ENCODE results near the gene GPATCH8.
A peak's percentile ranks its signal among the peaks of the same experiment; 100 is the strongest.

Gene GPATCH8

DNA sequence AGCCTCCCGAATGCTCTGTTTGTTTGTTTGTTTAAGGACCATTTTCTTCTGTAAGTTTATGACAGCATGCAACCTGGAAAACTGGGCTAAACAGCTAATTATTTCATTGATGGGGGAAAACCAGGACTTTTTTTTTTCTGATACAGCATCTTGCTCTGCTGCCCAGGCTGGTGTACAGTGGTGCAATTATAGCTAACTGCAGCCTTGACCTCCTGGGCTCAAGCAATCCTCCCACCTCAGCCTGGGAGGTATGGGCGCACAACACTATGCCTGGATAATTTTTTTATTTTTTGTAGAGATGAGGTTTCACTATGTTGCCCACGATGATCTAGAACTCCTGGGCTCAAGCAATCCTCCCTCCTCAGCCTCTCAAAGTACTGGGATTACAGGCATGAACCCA lies 37.3 kb downstream of the GPATCH8 start:
- no peak for DNase-seq (ENCODE audit: extremely low spot score, insufficient read length, low read depth)
- no peak for FAIRE-seq

DNA sequence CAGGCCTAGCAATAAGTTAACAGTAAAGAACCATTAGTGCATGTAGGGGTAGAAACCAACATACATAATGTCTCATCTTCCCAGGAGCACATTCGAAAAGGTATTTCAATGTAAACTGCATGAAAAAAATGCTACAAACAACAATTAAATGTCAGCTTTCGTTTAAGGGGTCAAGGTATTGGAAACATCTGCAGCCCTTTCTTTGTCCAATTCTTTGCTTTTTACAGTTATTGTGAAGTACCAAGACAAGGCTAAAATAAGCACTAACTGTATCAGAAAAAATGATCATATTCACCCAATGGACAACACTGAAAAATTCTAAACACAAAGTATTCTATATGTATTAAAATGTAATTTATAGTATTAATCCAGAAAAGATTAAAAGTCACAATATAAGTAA lies 37.9 kb downstream of the GPATCH8 start:
- DNase-seq (ENCODE audit: extremely low spot score, insufficient read length, low read depth) (no peak), FAIRE-seq (no peak)

DNA sequence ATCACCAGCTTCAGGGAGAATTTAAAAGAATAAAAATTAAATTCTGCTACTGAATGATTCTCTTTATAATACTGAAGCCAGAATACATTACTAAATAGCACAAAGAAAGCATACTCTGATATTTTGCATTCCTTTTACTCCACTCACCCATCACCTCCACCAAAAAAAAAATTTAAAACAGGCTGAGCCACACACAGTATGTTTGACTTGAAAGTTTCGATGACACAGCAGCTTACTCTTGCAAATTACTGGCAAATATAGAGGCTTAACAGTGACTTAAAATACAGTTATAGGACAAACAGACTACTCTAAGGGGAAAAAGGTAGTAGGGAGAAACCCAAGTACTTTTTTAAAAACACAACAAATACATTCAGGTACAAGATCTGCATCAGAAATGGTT lies 39.2 kb downstream of the GPATCH8 start:
- FAIRE-seq (no peak), DNase-seq (ENCODE audit: extremely low spot score, insufficient read length, low read depth) (no peak)

DNA sequence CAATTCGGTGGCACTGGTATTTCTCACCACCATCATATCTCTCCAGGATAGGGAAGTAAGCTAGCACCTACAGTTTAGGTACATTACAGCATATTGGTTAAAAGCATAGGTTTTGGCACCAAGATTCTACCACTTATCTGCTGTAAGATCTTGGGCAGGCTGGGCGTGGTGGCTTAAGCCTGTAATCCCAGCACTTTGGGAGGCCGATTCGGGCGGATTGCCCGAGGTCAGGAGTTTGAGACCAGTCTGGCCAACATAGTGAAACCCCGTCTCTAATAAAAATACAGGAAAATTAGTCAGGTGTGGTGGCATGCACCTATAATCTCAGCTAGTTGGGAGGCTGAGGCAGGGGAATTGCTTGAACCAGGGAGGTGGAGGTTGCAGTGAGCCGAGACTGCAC lies 51.4 kb downstream of the GPATCH8 start:
- no peak for FAIRE-seq

DNA sequence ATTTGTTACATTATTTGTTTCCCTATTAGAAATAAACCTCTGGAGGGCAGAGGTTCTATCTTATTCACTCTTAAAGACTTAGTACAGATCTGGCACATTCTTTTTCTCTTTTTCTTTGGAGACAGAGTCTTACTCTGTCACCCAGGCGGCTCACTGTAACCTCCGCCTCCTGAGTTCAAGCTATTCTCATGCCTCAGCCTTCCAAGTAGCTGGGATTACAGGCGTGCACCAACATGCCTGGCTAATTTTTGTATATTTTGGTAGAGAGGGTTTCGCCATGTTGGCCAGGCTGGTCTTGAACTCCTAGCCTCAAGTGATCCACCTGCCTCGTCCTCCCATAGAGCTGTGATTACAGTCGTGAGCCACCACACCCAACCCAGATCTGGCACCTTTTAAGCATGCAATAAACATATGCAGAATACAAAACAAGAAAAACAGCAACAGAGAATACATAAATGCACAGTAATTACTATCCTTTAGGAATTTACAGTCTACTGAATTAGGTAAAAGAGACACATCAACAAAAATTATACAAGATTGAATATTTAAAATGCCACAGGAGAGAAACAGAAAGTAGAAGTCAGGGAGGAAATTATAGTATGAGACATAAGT lies 52.1 kb downstream of the GPATCH8 start:
- DNase-seq (ENCODE audit: extremely low spot score, insufficient read length, low read depth) (no peak), FAIRE-seq (no peak)

More for the DNA sequence above, 51.4 kb downstream of the GPATCH8 start:
- no peak for DNase-seq (ENCODE audit: extremely low spot score, insufficient read length, low read depth)

DNA sequence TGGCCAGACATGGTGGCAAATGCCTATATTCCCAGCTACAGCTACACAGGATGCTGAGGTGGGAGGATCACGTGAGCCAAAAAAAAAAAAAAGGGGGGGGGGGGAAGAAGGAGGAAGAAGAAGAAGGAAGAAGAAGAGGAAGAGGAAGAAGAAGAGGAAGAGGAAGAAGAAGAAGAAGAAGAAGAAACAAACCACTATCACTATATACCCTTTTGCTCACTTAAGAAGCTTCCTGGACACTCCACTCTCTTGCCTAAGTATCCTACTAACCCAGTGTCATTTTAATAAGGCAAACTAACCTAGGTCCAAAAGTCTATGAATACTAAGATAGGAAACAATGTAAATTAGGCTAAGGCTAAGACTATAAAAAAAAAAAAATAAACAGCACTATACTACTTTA lies 54.8 kb downstream of the GPATCH8 start:
- DNase-seq (ENCODE audit: extremely low spot score, insufficient read length, low read depth): no peak

DNA sequence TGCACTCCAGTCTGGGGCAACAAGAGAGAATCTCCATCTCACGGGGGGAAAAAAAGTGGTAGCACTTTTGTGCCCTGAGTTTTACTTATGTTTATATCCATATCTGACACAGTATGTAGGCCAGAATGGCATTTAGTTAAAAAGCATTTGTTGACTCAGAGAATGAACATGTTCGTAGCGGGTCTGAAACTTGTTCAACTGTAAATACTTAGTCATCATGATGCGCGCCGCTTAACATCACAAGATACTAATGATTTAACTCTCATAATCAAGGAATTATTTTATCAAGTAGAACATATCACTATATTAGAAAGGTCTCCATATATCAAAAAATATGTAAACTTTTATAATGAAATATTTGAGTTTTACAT lies 58.5 kb downstream of the GPATCH8 start:
- no peak for FAIRE-seq
- no peak for DNase-seq (ENCODE audit: extremely low spot score, insufficient read length, low read depth)

More for the DNA sequence above, 54.8 kb downstream of the GPATCH8 start:
- no peak for FAIRE-seq

DNA sequence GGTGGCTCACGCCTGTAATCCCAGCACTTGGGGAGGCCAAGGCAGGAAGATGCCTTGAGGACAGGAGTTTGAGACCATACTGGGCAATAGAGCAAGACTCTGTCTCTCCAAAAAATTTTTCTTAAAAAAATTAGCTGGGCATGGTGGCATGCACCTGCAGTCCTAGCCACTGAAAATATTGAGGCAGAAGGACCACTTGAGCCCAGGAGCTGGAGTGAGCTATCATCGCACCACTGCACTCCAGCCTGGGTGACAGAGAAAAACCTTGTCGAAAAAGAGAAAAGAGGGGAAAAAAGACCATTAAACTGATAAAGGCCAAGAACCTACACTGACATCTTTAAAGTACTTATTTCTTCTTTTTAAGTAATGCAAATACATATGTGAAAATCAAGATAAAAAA lies 60.4 kb downstream of the GPATCH8 start:
- FAIRE-seq: no peak
- no peak for DNase-seq (ENCODE audit: extremely low spot score, insufficient read length, low read depth)

DNA sequence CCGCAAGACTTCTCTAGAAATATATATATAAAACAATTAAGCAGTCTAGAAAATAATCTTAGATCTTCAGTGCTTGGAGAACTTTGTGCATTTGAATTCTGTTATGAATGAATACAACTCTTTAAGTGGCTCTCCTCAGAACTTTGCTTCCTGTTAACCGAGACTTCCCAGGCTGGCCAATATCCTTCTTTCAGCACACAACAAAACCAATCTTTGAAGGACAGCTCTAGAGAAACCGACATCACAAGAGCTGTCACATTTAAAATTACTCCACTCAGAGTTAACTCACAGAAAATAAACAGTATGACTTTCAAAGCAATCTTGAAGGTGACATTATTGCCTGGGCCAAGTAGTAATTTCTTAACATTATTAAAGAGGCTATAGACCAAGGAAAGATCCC lies 64.0 kb downstream of the GPATCH8 start:
- FAIRE-seq (no peak), DNase-seq (ENCODE audit: extremely low spot score, insufficient read length, low read depth) (no peak)

DNA sequence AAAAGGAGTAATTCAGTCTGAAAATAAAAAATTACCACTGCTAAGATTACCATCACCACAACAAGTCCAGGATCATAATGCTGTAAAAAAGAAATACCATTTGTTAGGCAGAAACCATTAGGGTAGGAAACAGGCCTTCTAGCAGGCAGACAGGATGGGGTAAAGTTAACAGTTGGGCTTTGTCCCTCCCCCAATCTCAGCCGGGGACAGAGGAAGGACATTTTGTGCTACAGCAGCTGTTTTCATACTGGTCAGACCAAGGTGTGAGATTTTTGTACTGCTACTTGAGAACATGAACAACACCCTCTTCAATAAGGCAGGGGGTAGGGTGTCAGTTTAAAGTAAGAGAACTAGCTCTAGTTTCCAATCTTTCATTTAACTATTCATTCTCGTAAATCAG lies 64.6 kb downstream of the GPATCH8 start:
- DNase-seq (ENCODE audit: extremely low spot score, insufficient read length, low read depth) (no peak), FAIRE-seq (peak; percentile 77)

DNA sequence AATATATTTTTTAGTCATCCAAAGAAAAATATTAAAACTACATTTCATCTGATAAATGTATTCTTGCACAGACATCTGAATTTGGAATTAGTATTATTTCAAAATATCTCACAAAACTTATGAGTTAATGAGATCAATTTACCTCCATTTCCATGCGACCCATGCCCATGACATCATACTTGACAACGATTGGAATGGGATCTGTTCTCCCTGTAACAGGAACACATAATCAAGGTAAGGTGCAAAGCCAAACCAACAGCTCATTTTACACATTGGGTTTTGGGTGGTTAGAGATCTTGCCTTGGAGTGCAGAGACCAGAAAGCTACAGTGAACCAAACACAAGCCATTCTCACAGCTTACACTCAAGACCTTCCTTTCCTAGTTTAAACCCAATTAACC lies 66.9 kb downstream of the GPATCH8 start:
- FAIRE-seq (no peak), DNase-seq (ENCODE audit: extremely low spot score, insufficient read length, low read depth) (no peak)

DNA sequence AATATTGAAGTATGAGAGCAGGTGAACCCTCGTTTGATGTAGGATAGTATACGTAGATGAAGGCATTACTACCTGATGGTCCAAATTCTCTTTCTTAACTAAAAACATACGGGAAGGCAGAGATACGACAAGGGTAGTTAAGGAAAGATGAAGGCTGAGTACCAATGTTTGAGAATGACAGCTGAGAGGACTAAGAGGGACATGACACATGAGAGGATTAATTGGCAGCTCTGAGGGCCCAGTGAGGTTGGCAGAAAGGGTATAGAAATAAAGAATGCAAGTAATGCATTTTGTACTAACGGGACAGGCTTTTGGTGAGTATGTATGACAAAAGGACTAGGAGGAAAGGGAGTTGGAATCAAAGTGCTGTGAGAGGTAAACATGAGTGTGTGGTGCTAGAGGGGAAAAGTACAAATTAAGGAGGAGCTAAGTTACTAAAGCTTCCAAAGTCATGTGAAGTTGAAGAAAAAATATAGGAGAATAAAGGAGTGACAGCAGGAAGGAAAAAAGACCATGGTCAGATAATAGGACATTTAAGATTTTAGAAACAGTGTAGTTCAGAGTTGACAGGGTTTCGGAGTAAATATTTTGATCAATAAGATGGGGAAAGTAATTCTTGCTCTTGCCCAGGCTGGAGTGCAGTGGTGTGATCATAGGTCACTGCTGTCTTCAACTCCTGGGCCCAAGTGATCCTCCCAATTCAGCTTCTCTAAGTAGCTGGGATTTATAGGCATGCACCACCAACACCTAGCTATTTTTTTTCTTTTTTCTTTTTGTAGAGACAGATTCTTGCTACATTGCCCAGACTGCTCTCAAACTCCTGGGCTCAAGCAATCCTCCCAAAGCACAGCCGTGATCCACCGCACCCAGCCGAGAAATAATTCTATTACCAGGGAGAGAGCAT lies 70.7 kb downstream of the GPATCH8 start:
- DNase-seq (ENCODE audit: extremely low spot score, insufficient read length, low read depth): no peak
- FAIRE-seq: no peak

DNA sequence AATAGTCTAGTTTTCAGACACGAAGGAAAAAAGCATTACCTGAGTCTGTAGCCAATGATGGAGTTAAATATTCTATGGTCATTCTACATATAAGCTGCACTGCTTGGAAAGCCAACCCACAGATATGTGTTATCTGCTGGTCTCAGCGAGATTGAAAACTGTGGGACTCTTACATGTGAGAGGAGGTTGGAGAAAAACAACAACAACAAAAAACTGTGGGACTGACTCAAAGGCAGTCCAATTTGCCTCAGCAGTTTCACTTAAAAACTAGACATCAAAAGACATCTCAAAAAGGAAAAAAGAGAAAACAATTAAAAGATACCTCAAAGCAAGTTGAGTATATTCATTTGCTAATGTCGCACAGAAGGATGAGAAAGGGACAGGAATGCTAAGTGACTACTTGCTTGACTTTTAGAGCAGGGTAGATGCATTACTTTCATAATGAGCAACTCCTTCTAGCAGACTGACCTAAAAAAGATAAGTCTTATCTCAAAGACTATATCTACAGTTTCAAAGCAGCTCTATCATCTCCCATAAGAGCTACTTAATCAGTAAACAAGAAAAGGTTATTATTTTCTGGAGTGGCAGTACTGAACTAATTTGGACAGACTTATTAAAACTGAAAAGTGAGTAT lies 78.3 kb downstream of the GPATCH8 start:
- FAIRE-seq: peak; percentile 46
- DNase-seq (ENCODE audit: extremely low spot score, insufficient read length, low read depth): no peak

DNA sequence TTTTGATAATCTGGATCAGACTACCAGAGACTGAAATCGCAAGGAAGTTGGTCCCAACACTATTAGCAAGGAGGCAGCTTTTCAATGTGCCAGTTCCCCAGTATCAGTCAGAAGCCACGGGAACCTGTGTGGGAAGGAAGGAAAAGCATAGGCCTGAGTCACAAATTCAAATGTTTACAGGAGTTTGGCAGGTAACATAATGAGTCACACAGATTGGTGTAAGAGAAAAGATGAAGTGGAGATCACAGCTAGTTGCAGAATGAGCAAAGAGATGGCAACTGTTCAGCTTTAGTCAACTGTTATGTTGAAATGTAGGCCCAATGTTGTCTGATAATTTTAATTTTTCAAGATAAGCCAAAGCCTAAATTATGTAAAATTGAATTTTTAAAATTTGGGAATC lies 85.7 kb downstream of the GPATCH8 start:
- DNase-seq (ENCODE audit: extremely low spot score, insufficient read length, low read depth): no peak
- peak; percentile 85 for FAIRE-seq

DNA sequence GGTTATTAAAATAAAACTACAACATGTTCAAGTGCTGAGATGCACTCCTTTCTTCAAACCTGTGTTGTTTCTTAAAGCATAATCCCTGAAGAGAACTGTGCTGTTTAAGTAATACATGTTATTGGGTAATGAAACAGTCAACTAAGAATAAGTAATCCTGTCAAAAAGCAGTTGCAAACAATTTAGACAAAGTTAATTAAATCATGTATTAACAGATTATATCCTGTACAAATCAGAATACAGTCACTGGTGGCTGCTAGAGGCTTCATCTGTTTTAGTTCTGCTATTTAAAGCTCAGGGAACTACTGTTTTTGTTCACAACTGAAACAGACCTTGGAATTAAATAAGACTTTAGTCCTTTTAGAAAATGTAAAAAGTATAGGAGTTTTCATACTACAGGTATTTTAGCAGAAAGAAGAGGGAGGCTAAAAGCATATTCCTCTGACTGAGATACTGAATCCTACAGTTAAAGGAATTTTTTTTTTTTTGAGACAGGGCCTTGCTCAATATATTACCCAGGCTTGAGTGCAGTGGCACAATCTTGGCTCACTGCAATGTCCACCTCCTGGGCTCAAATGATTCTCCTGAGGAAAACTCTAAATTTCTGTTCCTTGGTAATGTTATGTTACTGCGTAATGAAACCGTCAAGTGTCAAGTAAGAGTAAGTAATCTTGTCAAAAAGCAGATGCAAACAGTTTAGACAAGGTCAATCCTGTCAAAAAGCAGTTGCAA lies 86.5 kb downstream of the GPATCH8 start:
- DNase-seq (ENCODE audit: extremely low spot score, insufficient read length, low read depth) (no peak), FAIRE-seq (peak; percentile 61)

DNA sequence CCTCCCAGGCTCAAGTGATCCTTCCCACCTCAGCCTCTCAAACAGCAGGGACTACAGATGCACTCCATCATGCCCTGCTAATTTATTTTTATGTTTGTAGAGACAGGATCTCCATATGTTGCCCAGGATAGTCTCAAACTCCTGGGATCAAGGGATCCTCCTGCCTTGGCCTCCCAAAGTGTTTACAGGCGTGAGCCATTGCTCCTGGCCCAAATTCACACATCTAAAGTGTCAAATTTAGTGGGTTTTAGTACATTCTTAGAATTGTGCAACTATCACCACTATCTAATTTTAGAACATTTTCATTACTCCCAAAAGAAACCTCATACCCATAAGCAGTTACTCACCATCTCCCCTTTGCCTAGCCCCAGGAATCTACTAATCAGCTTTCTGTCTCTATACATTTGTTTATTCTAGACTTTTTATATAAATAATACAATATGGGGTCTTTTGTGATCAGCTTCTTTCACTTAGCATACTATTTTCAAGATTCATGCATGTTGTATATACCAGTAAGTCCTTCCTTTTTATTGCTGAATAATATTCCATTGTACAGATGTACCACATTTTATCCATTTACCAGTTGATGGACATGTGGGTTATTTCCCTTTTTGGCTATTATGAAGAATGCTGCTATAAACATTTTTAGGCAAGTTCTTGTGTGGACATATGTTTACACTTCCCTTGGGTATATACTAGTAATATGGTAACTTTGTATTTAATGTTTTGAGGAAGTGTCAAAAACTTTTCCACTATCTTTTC lies 88.6 kb downstream of the GPATCH8 start:
- DNase-seq (ENCODE audit: extremely low spot score, insufficient read length, low read depth) (no peak), FAIRE-seq (no peak)

DNA sequence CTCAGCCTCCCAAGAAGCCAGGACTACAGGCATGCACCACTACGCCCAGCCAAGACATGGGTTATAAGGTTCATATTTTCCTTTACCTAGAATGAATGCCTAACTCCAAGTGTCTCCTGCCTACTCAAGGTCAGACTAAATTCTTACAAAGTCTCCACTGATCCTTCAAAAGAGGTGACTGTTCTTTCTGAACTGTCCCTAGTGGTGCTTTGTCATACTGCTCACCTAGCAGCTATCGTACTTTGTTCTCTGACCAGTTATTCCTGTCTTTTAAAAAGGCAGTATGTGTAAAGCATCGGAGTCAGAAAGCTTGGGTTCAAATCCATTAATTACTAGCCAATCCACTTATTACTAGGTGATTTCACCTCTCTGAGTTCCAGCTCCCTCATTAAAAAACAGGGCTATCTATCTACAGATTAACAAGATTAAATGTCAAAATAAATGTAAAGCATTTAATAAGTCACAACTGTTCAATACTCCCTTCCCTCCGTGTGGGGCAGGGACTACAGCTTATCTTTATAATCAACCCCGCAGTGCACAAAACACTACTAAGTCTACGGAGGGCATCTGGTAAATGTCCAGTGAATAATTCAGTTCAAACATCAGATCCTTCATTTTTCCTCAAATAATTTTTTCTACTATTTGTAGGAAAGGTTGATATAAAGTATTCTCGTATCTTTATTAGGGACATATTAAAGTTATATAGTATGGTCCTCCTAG lies 93.7 kb downstream of the GPATCH8 start:
- DNase-seq (ENCODE audit: extremely low spot score, insufficient read length, low read depth) (no peak), FAIRE-seq (no peak)

DNA sequence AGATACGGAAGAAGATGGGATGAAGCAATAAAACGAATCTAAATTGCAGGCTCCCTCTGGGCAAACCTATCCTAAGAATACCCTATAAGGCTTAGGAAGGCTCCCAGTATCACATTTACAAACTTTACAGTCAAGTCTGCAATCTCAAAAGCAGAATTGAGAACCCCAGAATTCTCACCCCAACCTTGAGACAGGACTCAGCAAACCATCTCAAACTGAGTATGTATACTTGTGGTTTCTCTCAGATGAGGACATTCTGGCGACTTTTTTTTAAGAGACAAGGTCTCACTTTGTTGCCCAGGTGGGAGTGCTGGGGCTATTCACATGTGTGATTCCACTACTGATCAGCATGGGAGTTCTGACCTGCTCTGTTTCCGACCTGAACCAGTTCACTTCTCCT lies 94.4 kb downstream of the GPATCH8 start:
- DNase-seq (ENCODE audit: extremely low spot score, insufficient read length, low read depth): no peak
- peak; percentile 81 for FAIRE-seq

DNA sequence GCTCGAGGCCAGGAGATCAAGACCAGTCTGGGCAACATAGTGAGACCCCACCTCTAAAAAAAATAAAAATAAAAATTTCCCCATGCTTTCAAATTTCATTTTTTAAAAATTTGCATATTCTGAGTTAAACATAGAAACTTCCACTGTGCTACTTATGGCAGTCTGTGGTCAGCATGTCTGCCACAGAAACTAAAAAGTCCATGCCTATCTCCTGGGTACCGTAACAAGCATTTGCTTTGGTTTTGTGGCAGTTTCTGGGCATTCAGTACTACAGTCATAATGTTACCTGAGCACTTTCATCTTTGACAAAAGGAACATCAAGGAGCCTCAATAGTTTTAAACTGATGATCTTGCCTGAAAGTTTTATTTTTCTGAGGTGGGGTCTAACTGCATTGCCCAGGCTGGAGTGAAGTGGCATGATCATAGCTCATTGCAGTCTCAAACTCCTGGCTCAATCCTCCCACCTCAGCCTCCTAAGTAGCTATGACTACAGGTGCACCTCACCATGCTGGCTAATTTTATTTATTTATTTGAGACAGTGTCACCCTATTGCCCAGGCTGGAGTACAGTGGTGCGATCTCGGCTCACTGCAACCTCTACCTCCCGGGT lies 100.5 kb downstream of the GPATCH8 start:
- FAIRE-seq: peak; percentile 86

More for the DNA sequence above, 100.5 kb downstream of the GPATCH8 start:
- DNase-seq (ENCODE audit: extremely low spot score, insufficient read length, low read depth): no peak
